Measurements from ENCODE around the gene DAD1.

GRCh38 chr14:22583994-22584393, 5.0 kb downstream of the DAD1 start:
- TF ChIP-seq CTCF (IDR thresholded peaks at IDR 0.05) (no peak), NRF1 (IDR thresholded peaks at IDR 0.05; ENCODE audit: low read depth, low read length) (no peak), REST (IDR thresholded peaks at IDR 0.05; ENCODE audit: low read depth, low read length) (no peak), EZH2phosphoT487 (IDR thresholded peaks at IDR 0.05; ENCODE audit: borderline replicate concordance, low read depth) (no peak), GABPA (IDR thresholded peaks at IDR 0.05; ENCODE audit: low read depth) (no peak), EP300 (IDR thresholded peaks at IDR 0.05; ENCODE audit: borderline replicate concordance in 1 of 2, low read depth in 1 of 2, low read length in 1 of 2) (no peak)

Data from SK-N-SH (cell line).